ENCODE measurements around the gene GMDS.

The GMDS gene

GRCh38 chr6:1624058-1624850 is 621.2 kb downstream of the GMDS start:
- no peak for DNase-seq (ENCODE audit: low read depth)

- DNase-seq (ENCODE audit: low read depth), result no peak
Observed at GRCh38 chr6:1623769-1624057, 621.7 kb downstream of the GMDS start.

- no peak for DNase-seq (ENCODE audit: low read depth)
Observed at GRCh38 chr6:1622851-1623768, 622.3 kb downstream of the GMDS start.

GRCh38 chr6:1622220-1622850 is 623.1 kb downstream of the GMDS start:
- no peak for DNase-seq (ENCODE audit: low read depth)

- no peak for DNase-seq (ENCODE audit: low read depth)
Observed at GRCh38 chr6:1621070-1621701, 624.2 kb downstream of the GMDS start.

- no peak for DNase-seq (ENCODE audit: low read depth)
Observed at GRCh38 chr6:1620504-1621069, 624.8 kb downstream of the GMDS start.

- DNase-seq (ENCODE audit: low read depth), result no peak
Observed at GRCh38 chr6:1619673-1620503, 625.5 kb downstream of the GMDS start.

- no peak for DNase-seq (ENCODE audit: low read depth)
Observed at GRCh38 chr6:1619098-1619672, 626.2 kb downstream of the GMDS start.

- no peak for DNase-seq (ENCODE audit: low read depth)
Observed at GRCh38 chr6:1618311-1619097, 626.9 kb downstream of the GMDS start.

- DNase-seq (ENCODE audit: low read depth), result no peak
Observed at GRCh38 chr6:1617466-1618310, 627.7 kb downstream of the GMDS start.

GRCh38 chr6:1616701-1617463 is 628.5 kb downstream of the GMDS start:
- no peak for DNase-seq (ENCODE audit: low read depth)

GRCh38 chr6:1615853-1616420 is 629.5 kb downstream of the GMDS start:
- no peak for DNase-seq (ENCODE audit: low read depth)

- DNase-seq (ENCODE audit: low read depth), result no peak
Observed at GRCh38 chr6:1615151-1615852, 630.1 kb downstream of the GMDS start.

GRCh38 chr6:1614448-1615150 is 630.8 kb downstream of the GMDS start:
- DNase-seq (ENCODE audit: low read depth), result no peak

- DNase-seq (ENCODE audit: low read depth), result no peak
Observed at GRCh38 chr6:1613688-1614447, 631.5 kb downstream of the GMDS start.

GRCh38 chr6:1613346-1613687 is 632.1 kb downstream of the GMDS start:
- DNase-seq (ENCODE audit: low read depth), result no peak
